ENCODE data around the gene ARHGDIG.
"Not testable (repeated sequence)": the region's sequence is repeated elsewhere in the genome, so short reads cannot be mapped to it uniquely, and the experiment has no call there.

Gene ARHGDIG

GRCh38 chr16:301950-302349 lies 21.6 kb downstream of the ARHGDIG start:
- DNase-seq: no peak

GRCh38 chr16:303760-304505 lies 23.5 kb downstream of the ARHGDIG start:
- DNase-seq: no peak

- DNase-seq: no peak
These were observed 25.7 kb downstream of the ARHGDIG start for GRCh38 chr16:305916-306626.

DNA sequence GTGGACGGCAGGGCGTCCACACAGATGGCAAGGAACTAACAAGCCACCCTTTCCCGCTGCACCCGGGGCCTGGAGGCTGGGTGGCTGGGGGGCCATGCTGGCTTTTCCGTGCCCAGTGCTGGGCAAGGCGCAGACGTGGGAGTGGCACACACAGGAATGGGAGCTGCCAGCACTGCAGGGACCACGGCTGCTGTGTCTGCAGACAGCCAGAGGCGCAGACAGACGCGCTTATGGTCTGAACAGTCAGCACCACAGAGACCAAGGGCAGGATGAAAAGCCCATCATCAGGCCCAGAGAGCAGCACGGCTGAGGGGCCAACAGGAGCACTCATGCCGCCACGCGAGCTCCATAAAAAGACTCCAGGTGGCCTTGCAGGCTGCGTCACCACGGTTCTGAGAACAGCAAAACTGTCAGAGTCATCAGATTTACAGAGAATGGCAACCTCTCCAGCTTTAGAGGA lies 26.6 kb downstream of the ARHGDIG start:
- DNase-seq: no peak

DNA sequence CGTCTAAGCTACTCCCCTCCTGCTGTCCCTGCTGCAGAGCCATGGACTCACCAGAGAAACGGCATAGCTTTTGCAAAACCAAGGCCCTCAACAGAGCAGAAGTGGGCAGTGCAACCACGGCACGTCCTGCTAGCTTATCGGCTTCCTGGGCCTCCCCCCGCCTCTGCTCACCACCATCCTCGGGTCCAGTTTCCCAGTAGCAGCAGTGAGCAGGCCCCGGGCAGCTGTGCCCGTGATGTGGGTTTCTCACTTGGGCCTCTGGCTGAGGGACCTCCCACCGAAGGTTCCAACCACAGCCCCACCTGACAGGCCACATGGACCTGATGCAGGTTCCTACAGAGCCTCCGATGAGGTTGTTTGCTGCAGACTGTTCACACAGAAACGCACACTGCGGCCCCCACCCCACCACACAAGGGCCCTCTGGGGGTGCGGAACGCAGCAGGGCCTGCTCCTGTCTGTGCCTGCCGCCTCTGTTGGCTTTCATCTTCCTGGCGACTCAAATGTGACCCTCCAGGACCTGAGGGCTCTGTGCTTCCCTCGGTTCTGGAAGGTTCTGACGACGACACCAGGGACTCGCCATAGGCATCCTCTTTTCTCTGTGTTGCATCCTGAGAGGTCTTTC lies 27.4 kb downstream of the ARHGDIG start:
- no peak for DNase-seq

GRCh38 chr16:309476-309875 lies 29.1 kb downstream of the ARHGDIG start:
- no peak for DNase-seq

- no peak for DNase-seq
These were observed 31.3 kb downstream of the ARHGDIG start for GRCh38 chr16:311725-312124.

GRCh38 chr16:314351-314750 lies 34.0 kb downstream of the ARHGDIG start:
- DNase-seq: no peak

DNA sequence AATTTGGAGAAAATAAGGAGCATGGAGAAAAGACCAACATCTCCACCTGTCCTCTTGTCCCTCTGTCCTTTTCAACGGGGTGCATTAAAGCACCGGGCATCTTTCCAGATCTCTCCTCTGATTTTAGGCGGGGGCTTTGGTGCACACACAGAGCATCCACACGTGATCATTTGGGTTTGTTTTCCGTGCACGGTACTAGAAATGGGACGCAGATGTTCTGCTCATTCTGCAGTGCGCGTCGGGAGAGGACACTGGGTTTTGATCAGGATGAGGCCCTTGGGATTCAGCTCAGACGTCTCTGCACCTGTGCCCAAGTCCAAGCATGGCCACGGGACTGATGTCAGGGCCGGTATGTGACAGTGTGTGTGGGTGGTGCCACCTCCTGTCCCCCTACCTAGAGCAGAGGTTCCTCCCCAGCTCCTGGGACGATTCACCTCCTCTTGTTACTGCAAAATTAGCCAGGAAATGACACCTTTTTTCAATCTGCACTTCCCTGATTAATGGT lies 34.5 kb downstream of the ARHGDIG start:
- DNase-seq: no peak

DNA sequence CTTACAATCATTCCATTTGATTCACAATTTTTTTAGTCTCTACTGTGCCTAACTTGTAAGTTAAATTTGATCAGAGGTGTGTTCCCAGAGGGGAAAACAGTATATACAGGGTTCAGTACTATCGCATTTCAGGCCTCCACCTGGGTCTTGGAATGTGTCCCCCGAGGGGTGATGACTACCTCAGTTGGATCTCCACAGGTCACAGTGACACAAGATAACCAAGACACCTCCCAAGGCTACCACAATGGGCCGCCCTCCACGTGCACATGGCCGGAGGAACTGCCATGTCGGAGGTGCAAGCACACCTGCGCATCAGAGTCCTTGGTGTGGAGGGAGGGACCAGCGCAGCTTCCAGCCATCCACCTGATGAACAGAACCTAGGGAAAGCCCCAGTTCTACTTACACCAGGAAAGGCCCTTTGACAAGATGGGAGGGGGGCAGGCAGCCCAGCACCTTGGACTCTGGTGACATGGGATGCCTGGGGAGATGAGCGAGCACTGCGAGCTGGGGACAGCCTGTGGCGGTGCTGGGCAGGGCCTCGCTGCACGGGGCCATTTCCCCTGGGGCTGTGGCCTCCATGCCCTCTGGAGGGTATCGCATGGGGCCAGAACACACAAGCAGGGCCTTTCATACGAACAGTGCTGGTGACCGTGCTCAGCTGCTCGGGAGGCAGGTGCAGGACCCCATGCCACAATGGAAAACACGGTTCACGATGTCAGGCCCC lies 36.5 kb downstream of the ARHGDIG start:
- DNase-seq: no peak

- DNase-seq: no peak
These were observed 37.2 kb downstream of the ARHGDIG start for GRCh38 chr16:317583-317982.

DNA sequence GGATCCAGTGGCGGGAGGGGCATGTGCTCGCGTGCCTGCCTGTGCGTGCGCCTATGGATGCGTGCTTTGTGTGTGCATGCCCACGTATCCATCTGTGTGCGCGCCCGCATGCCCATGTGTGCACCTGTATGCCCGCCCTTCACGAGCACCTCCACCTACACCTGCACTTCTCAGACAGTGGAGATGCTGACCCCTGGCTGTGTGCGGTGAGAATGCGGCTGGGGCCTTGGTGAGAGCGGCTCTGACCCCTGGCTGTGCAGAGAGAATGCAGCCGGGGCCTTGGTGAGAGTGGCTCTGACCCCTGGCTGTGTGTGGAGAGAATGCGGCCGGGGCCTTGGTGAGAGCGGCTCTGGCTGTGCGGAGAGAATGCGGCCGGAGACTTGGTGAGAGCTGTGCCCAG lies 38.2 kb downstream of the ARHGDIG start:
- DNase-seq: no peak

DNA sequence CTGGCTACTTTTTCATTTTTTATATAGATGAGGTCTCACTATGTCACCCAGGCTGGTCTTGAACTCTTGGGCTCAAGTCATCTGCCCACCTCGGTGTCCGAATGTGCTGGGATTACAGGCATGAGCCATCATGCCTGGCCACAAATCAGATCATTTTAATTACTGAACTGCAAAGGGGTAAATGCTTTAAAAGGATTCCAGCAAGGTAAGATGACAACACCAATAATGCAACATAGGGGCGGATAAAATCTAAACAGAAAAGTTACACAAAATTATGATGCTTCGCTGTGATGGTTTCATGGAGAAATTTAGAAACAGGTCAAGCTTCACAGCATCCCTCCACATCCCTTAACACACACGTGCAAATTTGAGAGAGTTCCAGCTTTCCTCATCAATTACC lies 39.8 kb downstream of the ARHGDIG start:
- no peak for DNase-seq

DNA sequence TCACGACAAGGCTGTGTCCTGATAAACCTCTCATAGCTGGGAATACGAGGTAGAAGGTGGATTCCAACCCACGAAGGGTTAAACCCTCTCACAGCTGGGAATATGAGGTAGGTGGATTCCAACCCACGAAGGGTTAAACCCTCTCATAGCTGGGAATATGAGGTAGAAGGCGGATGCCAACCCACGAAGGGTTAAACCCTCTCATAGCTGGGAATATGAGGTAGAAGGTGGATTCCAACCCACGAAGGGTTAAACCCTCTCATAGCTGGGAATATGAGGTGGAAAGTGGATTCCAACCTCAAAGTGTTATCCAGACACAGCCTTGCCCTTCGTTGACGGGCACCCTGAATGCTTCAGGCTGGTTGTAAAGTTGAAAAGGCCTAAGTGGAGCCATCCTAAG lies 41.1 kb downstream of the ARHGDIG start:
- DNase-seq: no peak

DNA sequence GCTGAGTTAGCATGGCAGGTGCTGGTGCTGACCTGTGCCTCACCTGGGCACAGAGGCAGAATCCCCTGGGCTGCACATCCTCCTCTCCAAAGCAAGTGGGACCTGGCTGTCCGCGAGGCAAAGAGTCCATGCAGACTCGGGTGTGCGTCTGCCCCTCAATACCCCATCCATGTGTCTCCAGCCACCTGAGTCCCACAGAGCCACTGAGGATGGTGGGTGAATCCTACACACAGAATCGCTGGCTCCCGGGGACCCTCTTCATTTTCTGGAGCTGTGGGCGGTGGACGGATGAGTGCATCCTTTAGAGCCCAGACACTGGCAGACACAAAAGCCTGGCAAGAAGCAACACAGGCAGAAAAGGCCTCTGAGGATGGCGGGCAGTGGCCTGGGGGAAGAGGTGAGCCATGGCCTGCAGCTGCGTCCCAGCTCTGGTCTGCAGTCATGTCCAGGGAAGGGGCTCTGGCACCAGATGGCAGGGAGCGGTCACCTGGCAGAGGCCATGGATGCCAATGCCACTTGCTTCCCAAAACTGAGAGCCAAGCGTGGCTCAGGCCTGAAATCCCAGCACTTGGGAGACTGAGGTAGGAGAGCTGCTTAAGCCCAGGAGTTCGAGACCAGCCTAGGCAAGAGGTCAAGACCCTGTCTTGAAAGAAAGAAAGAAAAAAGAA lies 42.2 kb downstream of the ARHGDIG start:
- DNase-seq: no peak

DNA sequence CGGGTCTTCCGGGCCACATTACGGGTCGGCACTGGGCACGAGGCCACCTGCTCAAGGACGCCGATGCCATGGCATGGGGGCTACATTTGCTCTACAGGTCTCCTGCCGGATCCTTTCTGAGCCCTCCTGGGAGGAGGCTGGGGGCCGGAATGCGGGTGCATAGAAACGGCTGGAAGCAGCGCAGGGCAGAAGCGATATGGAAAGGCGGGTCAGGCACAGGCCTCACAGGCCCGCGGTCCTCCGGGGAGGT lies 43.7 kb downstream of the ARHGDIG start:
- no peak for DNase-seq

DNA sequence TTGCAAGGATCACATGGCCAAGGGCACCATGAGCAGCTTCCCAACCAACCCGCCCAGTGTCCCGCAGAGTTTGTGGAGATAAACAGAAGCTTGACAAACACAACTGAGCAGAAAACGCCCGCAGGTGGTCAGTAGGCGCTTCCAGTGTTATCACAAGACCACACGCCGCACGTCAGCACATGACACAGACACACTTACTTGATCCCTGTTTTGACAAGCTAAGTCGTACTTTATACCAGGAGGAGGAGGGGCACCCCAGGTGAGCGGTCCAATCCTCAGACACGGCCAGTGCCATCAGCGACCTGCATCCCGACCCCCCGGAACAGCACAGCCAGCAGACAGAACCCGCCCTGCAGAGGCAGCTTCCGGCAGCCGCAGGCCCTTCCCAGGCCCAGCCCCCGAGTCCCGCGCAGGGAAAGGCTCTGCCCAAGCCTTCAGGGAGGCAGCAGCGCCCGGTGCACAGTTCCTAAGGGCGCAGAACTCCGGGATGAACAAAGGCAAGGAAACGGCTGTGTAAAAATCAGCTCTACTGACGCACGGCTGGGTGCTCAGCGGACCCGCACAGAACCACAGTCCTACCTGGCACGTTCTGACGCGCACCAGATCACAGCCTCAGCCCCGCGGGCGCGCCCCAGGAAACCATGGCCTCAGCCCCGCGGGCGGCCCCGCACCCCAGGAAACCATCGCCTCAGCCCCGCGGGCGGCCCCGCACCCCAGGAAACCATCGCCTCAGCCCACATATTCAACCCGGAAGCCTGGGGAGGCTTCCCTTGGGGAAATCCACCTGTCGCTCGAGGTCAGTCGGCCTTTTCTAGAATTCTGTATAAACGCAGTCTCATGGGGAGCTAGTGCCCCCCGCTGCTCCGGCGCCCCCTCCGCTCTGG lies 44.3 kb downstream of the ARHGDIG start:
- no peak for DNase-seq

DNA sequence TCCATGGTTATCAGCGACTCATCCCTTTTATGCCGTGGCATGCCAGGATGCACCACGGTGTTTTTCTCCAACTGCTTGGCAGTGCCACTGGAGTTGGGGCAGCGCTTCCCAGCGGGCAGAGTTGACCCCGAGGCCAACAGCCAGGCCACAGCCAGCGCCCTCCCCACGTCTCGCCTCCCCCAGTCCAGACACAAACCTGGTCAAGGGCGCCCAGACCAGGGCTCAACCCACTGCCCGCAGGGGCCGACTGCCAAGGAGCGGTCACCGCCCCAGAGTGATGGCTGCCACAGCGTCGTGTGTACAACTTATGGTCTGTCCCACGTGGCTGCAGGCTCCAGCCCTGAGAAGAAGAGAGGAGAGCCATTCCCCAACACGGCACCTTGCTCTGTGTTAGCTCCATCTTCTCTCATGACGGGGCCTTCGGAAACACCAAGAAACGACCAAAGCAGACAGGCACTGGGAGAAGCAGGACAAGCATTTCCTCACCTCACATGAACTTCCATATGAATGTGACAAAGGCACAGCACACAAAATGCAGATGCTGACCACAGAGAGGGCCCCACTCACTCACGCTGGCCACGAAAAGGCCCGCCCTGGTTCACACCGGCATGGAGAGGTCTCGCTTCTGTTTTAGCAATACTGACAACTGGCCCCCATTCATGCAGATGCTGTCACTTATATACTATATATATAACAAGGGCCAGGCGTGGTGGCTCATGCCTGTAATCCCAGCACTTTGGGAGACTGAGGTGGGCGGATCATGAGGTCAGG lies 45.2 kb downstream of the ARHGDIG start:
- no peak for DNase-seq

DNA sequence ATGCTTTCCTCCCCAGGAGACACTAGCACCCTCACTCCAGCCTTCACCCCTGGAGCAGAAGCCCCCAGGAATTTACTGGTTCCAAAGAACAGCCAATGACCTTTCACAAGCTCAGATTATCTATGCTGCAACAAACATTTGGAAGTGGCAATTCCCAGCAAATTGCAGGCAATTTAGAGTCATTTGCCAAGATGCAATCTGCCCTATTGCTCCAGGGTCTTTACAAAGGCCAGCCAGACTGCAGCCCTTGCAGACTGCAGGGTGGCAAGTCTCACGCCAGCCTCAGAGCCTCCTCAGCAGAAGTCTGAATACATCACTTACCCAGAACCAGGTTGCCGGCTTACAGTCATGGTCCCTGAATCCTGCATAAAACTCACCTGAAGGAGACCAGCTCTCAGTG lies 50.4 kb downstream of the ARHGDIG start:
- DNase-seq: no peak

GRCh38 chr16:331181-331814 lies 50.9 kb downstream of the ARHGDIG start:
- not testable (repeated sequence) for DNase-seq

All from fibroblast of skin of scalp (primary cell).